ENCODE data around the gene ST7L. TPM values are rescaled to one million over a fixed set of nuclear protein-coding genes. Genes with fewer than 3 reads are reported as not detected.

ST7L gene
- total and polyA plus RNA-seq, 2 donors from 2014 or later: 12.9 to 20.6 TPM

GRCh38 chr1:112546076-112546475 is 72.9 kb downstream of the ST7L start:
- Histone ChIP-seq H3K9ac (ENCODE audit: low read length in 3 of 3) (no peak overlapping the region), H3K9me3 (ENCODE audit: control insufficient read depth in 2 of 3, insufficient read depth in 1 of 3, low read length in 3 of 3) (no peaks in the 10 kb centered on the region), H3K27me3 (ENCODE audit: control insufficient read depth, insufficient read depth, low read length) (no peaks in the 10 kb centered on the region), H3K4me3 (ENCODE audit: low read length in 3 of 3) (no peak overlapping the region), H3K36me3 (ENCODE audit: control insufficient read depth in 2 of 3, insufficient read depth in 3 of 3, low read length in 3 of 3) (peaks cover 0 to 3% (median 0%) of the 10 kb centered on the region in 3 donors), H3K27ac (ENCODE audit: low read depth in 2 of 2, low read length in 2 of 2) (no peak overlapping the region), H3K4me1 (ENCODE audit: control insufficient read depth in 2 of 3, insufficient read depth in 2 of 3, low read depth in 1 of 3, low read length in 3 of 3) (no peaks in the 10 kb centered on the region)
- DNase-seq (peak in 1 of 5 donors; percentile 14), FAIRE-seq (no peak)
- intact Hi-C loops (cut with DNase I): no loop called here
- no peak for TF ChIP-seq CTCF (IDR thresholded peaks at IDR 0.05; ENCODE audit: borderline replicate concordance, extremely low read depth, insufficient read depth)

GRCh38 chr1:112544751-112545150 is 74.2 kb downstream of the ST7L start:
- Histone ChIP-seq H3K27me3 (ENCODE audit: control insufficient read depth, insufficient read depth, low read length) (no peaks in the 10 kb centered on the region), H3K4me3 (ENCODE audit: low read length in 3 of 3) (no peak overlapping the region), H3K27ac (ENCODE audit: low read depth in 2 of 2, low read length in 2 of 2) (no peak overlapping the region), H3K9ac (ENCODE audit: low read length in 3 of 3) (no peak overlapping the region), H3K9me3 (ENCODE audit: control insufficient read depth in 2 of 3, insufficient read depth in 1 of 3, low read length in 3 of 3) (no peaks in the 10 kb centered on the region), H3K36me3 (ENCODE audit: control insufficient read depth in 2 of 3, insufficient read depth in 3 of 3, low read length in 3 of 3) (peaks cover 0 to 6% (median 0%) of the 10 kb centered on the region in 3 donors), H3K4me1 (ENCODE audit: control insufficient read depth in 2 of 3, insufficient read depth in 2 of 3, low read depth in 1 of 3, low read length in 3 of 3) (no peaks in the 10 kb centered on the region)
- no peak for FAIRE-seq
- intact Hi-C loops (cut with DNase I): no loop called here
- DNase-seq: no peak
- TF ChIP-seq CTCF (IDR thresholded peaks at IDR 0.05; ENCODE audit: borderline replicate concordance, extremely low read depth, insufficient read depth): no peak

- H3K4me1 ChIP-seq (ENCODE audit: control insufficient read depth in 2 of 3, insufficient read depth in 2 of 3, low read depth in 1 of 3, low read length in 3 of 3): no peaks in the 10 kb centered on the region
- no peak overlapping the region for H3K9ac ChIP-seq (ENCODE audit: low read length in 3 of 3)
- no peaks in the 10 kb centered on the region for H3K27me3 ChIP-seq (ENCODE audit: control insufficient read depth, insufficient read depth, low read length)
- peak in 1 of 5 donors; percentile 30 for DNase-seq
- intact Hi-C loops (cut with DNase I): no loop called here
- TF ChIP-seq CTCF (IDR thresholded peaks at IDR 0.05; ENCODE audit: borderline replicate concordance, extremely low read depth, insufficient read depth): no peak
- peaks cover 0 to 6% (median under 1%) of the 10 kb centered on the region in 3 donors for H3K36me3 ChIP-seq (ENCODE audit: control insufficient read depth in 2 of 3, insufficient read depth in 3 of 3, low read length in 3 of 3)
- H3K9me3 ChIP-seq (ENCODE audit: control insufficient read depth in 2 of 3, insufficient read depth in 1 of 3, low read length in 3 of 3): no peaks in the 10 kb centered on the region
- H3K4me3 ChIP-seq (ENCODE audit: low read length in 3 of 3): no peak overlapping the region
- FAIRE-seq: peak; percentile 61
- H3K27ac ChIP-seq (ENCODE audit: low read depth in 2 of 2, low read length in 2 of 2): no peak overlapping the region
Measured at GRCh38 chr1:112544011-112544688, 74.8 kb downstream of the ST7L start.

Measured in kidney (tissue), 14 donors.